Parathyroid adenoma (tissue), 2 donors: ENCODE results near the gene FBXO11.
"Not testable (repeated sequence)": the region's sequence is repeated elsewhere in the genome, so short reads cannot be mapped to it uniquely, and the experiment has no call there.

Source experiments
- H2AFZ ChIP-seq: fragments of 300-600 bp; sonication (generic); one replicate; pipeline ENCODE4 v1.7.0; 2017; ENCODE audit warnings: antibody characterized with exemption, mild to moderate bottlenecking
- H3K27ac ChIP-seq: fragments of 300-600 bp; sonication (generic); one replicate; pipeline ENCODE4 v1.7.0; 2017
- H3K27me3 ChIP-seq: fragments of 300-600 bp; sonication (generic); one replicate; pipeline ENCODE4 v1.7.0; 2017; ENCODE audit warnings: low read length; ENCODE audit not compliant: control insufficient read depth, insufficient read depth
- H3K36me3 ChIP-seq: fragments of 300-600 bp; sonication (generic); one replicate; pipeline ENCODE4 v1.7.0; 2017; ENCODE audit warnings: low read length; ENCODE audit not compliant: control insufficient read depth, insufficient read depth
- H3K4me1 ChIP-seq: fragments of 300-600 bp; sonication (generic); one replicate; pipeline ENCODE4 v1.7.0; 2017; ENCODE audit warnings: control low read depth
- H3K4me2 ChIP-seq: fragments of 300-600 bp; sonication (generic); one replicate; pipeline ENCODE4 v1.7.0; 2017; ENCODE audit warnings: low read length
- H3K4me3 ChIP-seq: fragments of 300-600 bp; sonication (generic); one replicate; pipeline ENCODE4 v1.7.0; 2017; ENCODE audit warnings: low read depth, low read length
- H3K79me2 ChIP-seq: fragments of 300-600 bp; sonication (generic); one replicate; pipeline ENCODE4 v1.7.0; 2017; ENCODE audit warnings: control low read depth
- H3K9ac ChIP-seq: fragments of 300-600 bp; sonication (generic); one replicate; pipeline ENCODE4 v1.7.0; 2017; ENCODE audit warnings: mild to moderate bottlenecking
- H3K9me3 ChIP-seq: fragments of 300-600 bp; sonication (generic); one replicate; pipeline ENCODE4 v1.7.0; 2017; ENCODE audit warnings: low read length; ENCODE audit not compliant: control insufficient read depth
- TF ChIP-seq, protein P1 (sequence below): fragments of 300-600 bp; sonication (generic); IDR thresholded peaks from one replicate; pipeline ENCODE4 v1.7.0; 2017; ENCODE audit warnings: antibody characterized with exemption, mild to moderate bottlenecking
- donor health status: primary hyperparathyroidism.

FBXO11 gene

DNA sequence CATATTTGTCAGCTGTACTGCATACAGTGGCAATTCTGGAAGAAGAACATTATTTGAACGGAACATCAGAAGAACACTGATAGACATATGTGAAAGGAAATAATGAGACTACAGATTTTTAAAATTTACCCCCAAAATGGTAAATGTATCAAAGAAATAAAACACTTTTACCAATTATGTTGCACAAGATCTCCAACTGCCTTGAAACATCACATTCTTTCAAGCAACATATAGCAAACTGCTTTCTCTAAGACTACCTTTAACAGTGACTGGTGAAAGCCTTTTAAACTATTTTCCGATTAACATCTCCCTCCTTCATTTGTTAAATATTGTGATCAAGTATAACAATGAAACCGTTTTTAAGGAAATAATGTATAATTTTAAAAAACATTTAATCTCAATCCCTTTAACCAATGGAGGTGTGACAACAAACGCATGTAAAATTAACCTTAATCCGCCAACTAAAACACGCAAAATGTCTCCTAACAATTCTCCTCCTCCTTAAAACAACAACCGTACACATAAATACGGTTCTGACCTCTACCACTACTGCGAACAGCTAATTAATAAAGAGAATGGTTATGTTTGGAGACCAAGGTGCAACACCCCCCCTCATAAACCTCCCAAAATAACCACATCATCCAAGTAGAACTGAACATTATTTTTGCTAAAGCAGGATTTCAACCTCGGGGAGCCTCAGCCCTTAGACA lies 2.4 kb downstream of the FBXO11 start:
- Histone ChIP-seq H2AFZ (peak overlapping the region; percentile 57), H3K36me3 (no peaks in the 10 kb centered on the region), H3K4me2 (peak overlapping the region; percentile 93), H3K9ac (peak overlapping the region; percentile 20), H3K4me3 (peak overlapping the region; percentile 80), H3K27me3 (no peaks in the 10 kb centered on the region), H3K4me1 (peaks cover 16% of the 10 kb centered on the region), H3K9me3 (no peaks in the 10 kb centered on the region), H3K79me2 (peaks cover 40% of the 10 kb centered on the region), H3K27ac (peak overlapping the region; percentile 64)
- TF ChIP-seq, protein P1, sequence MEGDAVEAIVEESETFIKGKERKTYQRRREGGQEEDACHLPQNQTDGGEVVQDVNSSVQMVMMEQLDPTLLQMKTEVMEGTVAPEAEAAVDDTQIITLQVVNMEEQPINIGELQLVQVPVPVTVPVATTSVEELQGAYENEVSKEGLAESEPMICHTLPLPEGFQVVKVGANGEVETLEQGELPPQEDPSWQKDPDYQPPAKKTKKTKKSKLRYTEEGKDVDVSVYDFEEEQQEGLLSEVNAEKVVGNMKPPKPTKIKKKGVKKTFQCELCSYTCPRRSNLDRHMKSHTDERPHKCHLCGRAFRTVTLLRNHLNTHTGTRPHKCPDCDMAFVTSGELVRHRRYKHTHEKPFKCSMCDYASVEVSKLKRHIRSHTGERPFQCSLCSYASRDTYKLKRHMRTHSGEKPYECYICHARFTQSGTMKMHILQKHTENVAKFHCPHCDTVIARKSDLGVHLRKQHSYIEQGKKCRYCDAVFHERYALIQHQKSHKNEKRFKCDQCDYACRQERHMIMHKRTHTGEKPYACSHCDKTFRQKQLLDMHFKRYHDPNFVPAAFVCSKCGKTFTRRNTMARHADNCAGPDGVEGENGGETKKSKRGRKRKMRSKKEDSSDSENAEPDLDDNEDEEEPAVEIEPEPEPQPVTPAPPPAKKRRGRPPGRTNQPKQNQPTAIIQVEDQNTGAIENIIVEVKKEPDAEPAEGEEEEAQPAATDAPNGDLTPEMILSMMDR = no peak

- not testable (repeated sequence) for H3K9me3 ChIP-seq, H3K27me3 ChIP-seq, H3K9ac ChIP-seq, H3K36me3 ChIP-seq, H3K4me3 ChIP-seq, H3K27ac ChIP-seq, H3K4me2 ChIP-seq, H2AFZ ChIP-seq
- Histone ChIP-seq H3K79me2 (peaks cover 54% of the 10 kb centered on the region), H3K4me1 (peaks cover 16% of the 10 kb centered on the region)
Observed at GRCh38 chr2:47901892-47902291, 4.4 kb downstream of the FBXO11 start.

DNA sequence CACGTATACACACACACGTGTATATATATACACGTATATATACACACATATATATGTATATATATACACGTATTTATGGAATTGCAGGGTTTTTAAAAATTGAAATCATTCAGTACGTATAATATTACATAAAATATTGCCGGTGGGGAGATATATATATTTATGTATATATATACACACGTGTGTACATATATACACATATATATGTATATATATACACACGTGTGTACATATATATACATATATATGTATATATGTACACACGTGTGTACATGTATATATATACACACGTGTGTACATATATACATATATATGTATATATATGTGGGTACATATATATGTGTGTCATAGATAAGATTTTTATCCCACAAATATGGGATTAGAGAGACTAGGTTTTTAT lies 5.4 kb downstream of the FBXO11 start:
- H3K4me1 ChIP-seq = peaks cover 16% of the 10 kb centered on the region
- H2AFZ ChIP-seq = no peak overlapping the region
- TF ChIP-seq, protein P1 = no peak
- H3K27ac ChIP-seq = no peak overlapping the region
- no peaks in the 10 kb centered on the region for H3K27me3 ChIP-seq
- H3K79me2 ChIP-seq = peaks cover 60% of the 10 kb centered on the region
- H3K9ac ChIP-seq = no peak overlapping the region
- H3K36me3 ChIP-seq = no peaks in the 10 kb centered on the region
- H3K4me2 ChIP-seq = no peak overlapping the region
- no peak overlapping the region for H3K4me3 ChIP-seq
- H3K9me3 ChIP-seq = no peaks in the 10 kb centered on the region

DNA sequence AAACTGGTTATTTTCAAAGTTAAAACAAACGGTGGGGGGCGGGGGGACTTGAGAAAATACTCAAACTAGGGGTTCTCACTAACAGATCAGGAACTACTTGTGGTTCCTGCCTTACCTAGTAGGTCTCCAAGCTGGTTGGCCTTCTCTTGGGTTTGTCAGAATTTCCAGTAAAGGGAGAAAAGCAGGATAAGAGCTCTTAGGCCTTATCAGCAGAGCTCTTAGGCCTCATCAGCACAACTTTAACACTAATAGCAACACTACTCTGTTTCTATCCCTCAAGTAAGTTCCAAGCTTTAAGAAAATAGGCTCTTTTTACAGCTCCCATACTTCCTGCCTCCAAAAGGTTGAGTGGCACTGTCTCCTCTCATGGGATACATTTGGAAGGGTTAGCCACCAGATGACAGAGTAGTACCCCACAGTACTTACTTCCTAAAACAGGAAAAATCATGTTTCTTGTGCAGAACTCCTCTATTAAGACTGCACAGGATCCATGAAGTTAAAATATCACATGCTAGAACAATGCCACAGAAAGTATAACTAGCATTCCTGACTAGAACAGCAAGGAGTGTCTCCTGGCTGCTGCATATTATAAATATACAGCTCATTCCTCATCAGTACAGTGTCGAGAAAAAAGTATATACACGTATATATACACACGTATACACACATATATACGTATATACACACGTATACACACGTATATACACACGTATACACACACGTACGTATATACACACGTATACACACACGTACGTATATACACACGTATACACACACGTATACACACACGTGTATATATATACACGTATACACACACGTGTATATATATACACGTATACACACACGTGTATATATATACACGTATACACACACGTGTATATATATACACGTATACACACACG lies 6.1 kb downstream of the FBXO11 start:
- H3K4me1 ChIP-seq = peaks cover 16% of the 10 kb centered on the region
- H3K36me3 ChIP-seq = no peaks in the 10 kb centered on the region
- peaks cover 64% of the 10 kb centered on the region for H3K79me2 ChIP-seq
- no peaks in the 10 kb centered on the region for H3K9me3 ChIP-seq
- TF ChIP-seq, protein P1 = no peak
- H3K27me3 ChIP-seq = no peaks in the 10 kb centered on the region
- H3K9ac ChIP-seq = no peak overlapping the region
- H2AFZ ChIP-seq = no peak overlapping the region
- no peak overlapping the region for H3K27ac ChIP-seq
- H3K4me3 ChIP-seq = no peak overlapping the region
- H3K4me2 ChIP-seq = no peak overlapping the region
